Breast epithelium (tissue), 3 donors: Measurements from ENCODE around the gene NLRP13.
"Not testable (repeated sequence)": the region's sequence is repeated elsewhere in the genome, so short reads cannot be mapped to it uniquely, and the experiment has no call there.

Source experiments
- CTCF ChIP-seq, 3 donors: fragments of 450-650 bp; IDR thresholded peaks; one replicate each; pipeline ENCODE4 v1.5.1; 2016 to 2017; ENCODE audit warnings: antibody characterized with exemption in 3 of 3, mild to moderate bottlenecking in 3 of 3, moderate library complexity in 3 of 3
- POLR2A ChIP-seq: fragments of 450-650 bp; IDR thresholded peaks from one replicate; pipeline ENCODE4 v1.6.1; 2016; ENCODE audit warnings: antibody characterized with exemption, mild to moderate bottlenecking, moderate library complexity

DNA sequence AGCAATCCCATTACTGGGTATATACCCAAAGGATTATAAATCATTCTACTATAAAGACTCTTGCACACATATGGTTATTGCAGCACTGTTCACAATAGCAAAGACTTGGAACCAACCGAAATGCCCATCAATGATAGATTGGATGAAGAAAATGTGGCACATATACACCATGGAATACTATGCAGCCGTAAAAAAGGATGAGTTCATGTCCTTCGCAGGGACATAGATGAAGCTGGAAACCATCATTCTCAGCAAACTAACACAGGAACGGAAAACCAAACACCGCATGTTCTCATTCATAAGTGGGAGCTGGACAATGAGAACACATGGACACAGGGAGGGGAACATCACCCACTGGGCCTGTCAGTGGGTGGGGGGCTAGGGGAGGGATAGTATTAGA is 2.9 kb downstream of the NLRP13 start:
- not testable (repeated sequence) for TF ChIP-seq POLR2A; CTCF (IDR thresholded peaks at IDR 0.05)
